HK-2 (cell line): ENCODE data around the gene WNT6.

Source experiments
- DNase-seq: peaks from one replicate; pipeline ENCODE4 v3.0.0-alpha.2; 2018; ENCODE audit not compliant: unreplicated experiment

Gene WNT6

DNA sequence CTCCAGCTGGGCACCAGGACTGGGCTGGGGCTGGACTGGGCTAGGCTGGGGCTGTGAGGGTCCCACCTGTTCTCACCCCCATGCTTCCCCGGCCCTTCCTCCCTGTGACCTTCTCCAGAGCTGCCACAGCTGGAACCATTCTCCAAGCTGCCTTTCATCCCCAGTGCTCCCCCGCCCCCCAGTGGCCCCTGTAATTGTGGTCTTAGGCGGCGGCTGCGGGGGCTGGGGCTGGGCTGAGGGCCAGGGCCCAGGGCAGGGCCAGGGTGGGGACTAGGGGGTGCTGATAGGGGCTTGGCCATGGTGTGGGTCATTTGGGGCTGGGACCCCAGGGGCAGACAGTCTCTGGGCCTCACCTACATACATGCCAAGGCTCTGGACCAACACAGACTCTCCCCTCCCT is 18.3 kb downstream of the WNT6 start:
- no peak for DNase-seq

DNA sequence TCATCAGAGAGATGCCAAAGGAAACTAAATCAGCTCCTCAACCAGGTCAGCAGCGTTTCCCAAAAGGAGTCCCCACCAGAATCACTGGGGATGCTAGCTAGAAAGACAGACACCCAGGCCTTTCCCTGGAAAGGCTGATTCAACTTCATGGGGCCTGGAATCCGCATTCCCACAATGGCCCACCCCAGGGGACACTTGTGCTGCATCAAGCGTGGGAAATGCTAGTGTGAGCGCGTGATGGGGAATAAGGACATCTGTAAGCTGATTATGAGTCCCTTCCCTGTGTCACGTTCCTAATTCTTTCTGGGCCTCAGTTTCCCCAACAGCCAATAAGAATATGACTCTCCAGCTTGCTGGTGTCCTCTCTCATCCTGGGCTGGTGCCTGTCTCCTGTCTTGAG is 18.9 kb downstream of the WNT6 start:
- DNase-seq: no peak

DNA sequence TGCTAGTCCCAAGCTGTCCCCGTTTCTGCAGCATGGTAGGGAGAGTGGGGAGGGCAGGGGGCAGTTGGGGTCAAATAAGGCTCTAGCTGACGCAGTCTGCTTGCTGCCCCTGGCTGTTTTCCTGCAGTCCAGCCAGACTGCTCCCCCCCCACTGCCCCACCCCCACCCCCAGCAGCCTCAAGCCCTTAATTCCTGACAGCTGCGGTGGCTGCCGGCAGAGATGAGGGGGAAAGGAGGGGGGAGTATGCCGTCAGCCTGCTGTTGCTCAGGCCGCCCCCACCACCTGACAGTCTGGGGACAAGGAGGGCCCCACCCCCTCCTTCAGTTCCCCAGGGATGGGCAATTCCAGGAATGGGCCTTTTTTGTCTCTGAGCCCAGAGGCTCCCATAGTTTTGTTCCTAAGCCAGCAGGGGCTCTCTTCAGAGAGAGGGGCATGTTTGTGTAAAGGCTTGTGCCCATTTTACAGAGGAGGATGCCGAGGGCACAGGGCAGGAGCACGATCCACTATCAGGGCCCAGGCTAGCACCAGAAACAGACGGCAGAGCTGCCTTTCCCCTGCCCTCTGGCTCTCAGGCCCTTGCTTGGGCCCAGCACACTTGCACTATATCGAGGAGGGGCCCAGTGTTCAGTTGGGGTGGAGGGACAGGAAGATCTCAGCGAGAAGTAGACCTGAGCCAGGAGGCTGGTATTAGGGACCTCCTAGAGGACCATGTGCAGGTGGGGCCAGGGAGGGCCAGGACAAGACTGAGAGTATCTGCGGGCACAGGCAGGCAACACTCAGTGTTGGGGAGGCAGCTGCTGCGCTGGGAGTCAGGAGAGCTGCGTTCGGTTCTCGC is 19.5 kb downstream of the WNT6 start:
- DNase-seq: no peak

DNA sequence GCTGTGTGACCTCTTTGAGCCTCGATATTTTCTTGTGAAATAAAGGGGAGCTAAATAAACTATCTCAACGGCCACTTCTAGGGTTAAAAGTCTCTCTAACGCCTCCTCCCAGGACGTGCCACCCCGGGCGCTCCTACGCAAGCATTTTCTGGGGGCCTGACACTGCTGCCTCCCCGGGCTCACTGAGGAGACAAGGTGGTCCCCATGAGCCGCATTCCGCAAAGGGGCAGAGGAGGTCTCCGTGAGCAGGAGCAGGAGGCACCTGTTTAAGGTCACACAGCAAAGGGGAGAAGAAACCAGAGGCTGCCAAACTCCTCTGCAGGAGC is 20.1 kb downstream of the WNT6 start:
- DNase-seq: no peak

DNA sequence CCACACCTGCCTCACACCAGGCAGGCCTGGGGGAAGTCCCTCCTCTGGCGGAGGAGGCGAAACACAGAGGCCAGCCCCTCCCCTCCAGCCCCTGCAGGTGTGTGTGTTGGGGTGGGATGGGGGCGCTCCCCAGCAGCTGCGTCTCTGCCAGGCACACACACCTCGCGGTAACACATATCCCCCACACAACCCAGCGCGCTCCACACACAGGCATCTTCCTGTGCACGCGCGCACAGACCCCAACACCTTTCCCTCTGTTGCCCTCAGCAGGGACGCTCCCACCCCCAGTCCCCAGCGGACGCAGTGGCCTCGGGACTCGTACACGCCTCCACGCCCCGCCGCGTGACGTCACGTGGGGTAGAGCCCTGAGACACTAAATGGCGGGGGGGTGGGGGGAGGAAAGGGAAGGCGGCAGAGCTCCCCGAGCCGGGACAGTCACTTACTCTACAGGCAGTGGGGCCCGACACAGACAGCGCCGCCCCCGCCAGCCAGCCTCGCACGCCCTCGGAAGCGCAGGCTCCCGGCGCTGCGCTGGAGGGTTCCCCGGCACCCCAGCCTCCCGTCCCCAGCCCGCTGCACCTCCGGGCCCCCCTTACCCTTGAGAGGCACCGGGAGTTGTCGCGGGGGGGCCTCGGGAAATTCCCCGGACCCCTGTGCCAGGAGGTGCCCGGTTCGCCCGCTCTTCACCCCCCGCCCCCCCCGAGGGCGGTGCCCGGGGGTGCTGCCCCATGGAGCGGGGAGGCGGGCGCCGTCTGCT is 20.7 kb downstream of the WNT6 start, which contains the start of gene WNT10A:
Gene WNT10A, plus strand, starts transcription at position 751 of the 757 bp plus-strand sequence. CDS start 144 bp downstream, outside the sequence.
- no peak for DNase-seq

GRCh38 chr2:218880859-218881594 is 21.4 kb downstream of the WNT6 start:
- DNase-seq: no peak

- DNase-seq: no peak
Observed at GRCh38 chr2:218881744-218882460, 22.3 kb downstream of the WNT6 start.

GRCh38 chr2:218882461-218882816 is 22.8 kb downstream of the WNT6 start:
- DNase-seq: no peak

GRCh38 chr2:218882866-218883366 is 23.3 kb downstream of the WNT6 start:
- DNase-seq: no peak

DNA sequence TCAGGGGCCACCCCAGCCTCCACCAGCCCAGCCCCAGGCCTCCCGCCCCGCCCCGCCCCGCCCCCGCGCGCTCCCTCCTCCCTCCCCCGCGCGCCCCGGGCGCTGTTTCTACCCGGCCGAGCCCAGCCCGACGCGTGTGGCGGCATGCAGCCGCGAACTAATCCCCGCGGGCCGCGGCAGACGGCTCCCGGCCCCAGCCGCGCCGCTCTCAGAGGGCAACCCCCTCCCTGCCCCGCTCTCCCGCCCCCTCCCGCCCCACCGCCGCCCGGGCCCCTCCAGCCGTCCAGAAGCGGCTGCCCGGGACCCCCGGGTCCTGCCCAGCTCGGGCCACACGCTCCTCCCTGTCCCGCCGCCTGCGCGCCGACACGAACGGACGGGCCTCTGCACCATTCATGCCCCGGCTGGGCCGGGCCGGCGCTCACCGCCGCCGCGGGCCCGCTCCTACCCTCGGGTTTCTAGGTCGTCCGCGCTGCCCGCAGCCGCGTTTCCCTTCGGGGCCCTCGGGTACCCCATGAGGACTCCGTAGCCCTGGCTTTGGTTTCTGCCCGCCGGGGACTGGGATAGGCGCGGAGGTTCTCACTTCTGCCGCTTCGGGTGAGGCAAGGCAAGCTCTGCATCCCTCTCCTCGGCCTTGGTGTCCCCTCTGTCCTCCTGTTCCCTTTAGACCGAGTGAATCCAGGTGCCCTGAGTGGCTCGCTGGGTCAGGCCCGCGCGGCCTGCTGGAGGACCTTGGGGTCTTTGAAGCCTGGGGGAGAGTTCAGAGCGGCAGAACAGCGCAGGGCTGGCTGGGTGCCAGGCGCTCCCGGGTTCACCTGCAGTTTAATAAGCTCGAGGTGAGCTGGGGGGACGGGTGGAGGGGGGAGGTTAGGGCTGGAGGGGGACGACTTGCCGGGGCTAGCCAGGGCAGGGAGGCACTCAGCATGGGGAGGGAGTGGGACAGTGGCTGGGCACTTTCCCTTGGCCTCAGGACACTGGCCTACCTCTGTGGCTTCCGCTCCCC is 24.2 kb downstream of the WNT6 start:
- DNase-seq: no peak

DNA sequence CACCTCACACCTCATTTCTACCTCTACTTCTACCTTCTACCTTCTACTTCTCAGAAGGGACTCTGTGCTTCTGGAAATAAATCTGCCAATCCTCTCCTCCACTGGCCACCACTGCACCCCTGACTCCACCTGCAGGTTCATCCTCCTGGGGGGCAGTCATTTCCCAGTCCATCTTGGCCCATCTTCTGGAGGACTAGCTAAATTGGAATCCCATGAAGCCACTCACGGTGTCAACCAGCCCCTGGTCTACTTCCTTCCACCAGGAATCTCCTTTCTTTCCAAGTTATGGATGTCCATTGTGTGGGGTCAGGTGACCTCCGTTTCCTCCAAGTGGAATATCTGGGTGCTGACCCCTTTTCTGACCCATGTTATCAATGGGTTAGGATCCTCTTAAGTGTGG is 24.9 kb downstream of the WNT6 start:
- no peak for DNase-seq

DNA sequence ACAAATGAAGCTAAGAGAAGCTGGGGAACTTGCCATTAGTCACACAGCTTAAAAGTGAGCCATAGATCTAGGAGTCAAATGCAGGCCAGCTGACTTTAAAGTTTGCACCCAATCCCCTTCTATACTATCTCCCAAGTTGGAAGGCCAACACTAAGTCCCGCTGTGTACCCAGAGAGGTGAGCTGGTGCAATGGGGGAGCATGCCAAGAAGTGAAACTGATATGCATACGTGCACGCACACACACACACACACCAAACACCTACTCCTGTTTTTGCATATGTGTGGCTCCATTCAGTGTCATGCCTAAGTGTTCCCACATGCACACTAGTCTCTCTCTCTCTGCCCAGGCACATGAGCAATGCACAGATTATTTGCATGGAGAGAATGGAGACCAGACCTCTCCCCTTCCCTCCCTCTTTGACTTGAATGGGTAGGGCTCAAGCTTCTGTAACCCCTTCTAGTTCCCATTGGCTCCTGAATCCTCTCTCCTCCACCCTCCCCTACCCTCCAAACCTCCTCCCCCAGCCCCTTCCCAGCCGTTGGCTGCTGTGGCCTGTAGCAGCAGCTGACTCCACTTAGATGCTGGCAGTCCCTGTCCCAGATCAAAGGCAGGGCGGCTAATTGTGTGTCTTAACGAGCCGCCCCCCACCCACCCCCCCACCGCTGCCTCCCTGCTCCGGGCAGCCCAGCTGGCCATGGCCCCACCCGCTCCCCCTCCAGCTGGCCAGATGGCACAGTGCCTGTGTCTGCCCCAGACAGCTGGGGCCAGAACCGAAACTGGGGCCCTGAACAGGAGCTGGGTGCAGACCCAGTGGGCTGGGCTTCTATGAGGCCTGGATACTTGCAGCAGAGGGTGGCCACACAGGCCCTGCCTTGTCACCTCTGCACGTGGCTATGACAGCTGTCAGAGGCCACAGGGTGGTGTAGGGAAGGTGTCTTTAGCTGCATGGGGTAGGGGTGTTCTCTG is 26.7 kb downstream of the WNT6 start:
- no peak for DNase-seq

DNA sequence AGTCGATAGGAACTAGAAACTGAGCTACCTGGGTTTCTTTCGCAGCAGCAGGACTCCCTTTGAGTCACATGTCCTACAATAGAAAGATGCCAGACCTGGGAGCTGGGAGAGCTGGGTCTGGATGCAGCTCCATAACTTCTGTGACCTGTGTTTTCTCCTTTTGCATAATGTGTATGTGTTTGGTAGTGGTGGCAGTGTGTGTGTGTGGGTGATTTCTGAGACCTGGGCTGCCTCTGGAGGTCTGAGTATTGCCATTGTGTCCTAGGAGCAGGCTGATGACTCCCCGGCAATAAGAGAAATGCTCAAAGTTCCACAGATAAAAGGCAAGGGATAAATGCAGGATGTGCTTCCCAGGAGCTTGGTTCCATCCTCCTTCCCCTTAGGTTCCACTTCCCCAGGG is 27.5 kb downstream of the WNT6 start:
- no peak for DNase-seq

- DNase-seq: no peak
Observed at GRCh38 chr2:218888341-218888740, 28.7 kb downstream of the WNT6 start.

GRCh38 chr2:218889937-218890336 is 30.3 kb downstream of the WNT6 start:
- DNase-seq: no peak

DNA sequence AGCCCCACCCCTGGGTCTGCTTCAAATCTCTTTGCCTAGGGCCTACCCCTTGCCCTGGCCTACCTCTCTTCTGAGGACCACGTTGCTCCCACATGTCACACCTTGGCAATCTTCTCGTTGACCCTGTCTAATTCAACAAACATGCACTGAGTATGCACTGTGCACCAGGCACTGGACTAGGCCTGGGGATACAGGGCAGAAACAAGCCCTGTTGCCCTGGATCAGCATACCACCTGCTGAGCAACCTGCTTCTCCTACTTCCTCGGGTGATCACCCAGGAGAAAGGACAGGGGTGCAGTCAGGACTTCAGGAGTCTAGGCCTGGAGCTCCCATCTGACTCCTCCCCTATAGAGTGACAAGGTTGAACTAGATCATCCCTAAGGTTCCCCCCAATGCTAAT is 30.8 kb downstream of the WNT6 start:
- DNase-seq: no peak

DNA sequence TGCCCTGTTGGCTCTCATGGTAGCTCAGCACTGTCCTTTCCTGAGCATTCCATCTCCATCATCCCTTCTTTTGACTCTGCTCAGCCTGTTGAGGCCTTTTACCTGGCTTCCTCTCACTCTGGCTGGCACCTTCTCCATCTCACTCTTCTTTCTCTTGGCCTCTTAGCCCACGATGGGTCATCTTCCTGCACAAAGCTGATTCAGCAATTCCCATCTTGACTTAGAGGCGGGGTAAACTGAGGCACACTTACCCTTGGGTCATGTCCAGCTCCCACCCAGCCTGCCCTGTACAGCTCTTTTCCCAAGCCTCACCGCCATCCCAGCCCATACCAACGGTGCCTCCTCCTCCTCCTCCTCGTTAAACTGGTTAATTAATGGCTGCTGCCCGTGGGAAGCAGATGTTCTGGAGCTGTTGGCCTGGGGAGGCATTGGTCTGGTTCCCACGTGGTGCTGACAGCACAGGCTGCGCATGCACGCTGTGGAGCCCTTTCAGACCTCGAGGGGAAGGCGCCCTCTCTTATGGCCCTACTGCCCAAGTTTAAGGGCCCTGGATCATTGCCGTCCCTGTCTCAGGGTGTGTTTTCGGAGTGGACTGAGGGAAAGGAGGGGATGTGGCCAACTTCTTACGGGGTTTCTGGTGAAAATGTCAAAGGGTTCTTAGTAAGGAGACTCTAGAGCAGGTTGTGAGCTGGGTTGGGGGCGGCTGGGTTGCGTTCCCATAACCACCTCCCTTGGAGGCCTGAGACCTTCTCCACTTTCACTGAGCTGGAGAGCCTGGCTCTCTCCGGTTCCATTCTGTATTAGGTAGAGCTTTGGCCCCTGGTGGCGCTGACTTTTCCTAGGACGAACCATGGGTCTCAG is 31.9 kb downstream of the WNT6 start:
- DNase-seq: no peak

- peak; percentile 78 for DNase-seq
Observed at GRCh38 chr2:218892693-218893348, 33.2 kb downstream of the WNT6 start.
